Activated CD4-positive, alpha-beta T cell treated with anti-CD3 and anti-CD28 coated beads, Interleukin-2, amount 50 U/mL, for 48 hours (primary cell): Measurements from ENCODE around the gene FGFR2.

Source experiments
- DNase-seq, 2 experiments: peaks; one replicate each; pipeline ENCODE4 v3.0.0-alpha.2; 2020

FGFR2 gene

GRCh38 chr10:121442086-121442935, 155.9 kb downstream of the FGFR2 start:
- DNase-seq = no peak

- DNase-seq = no peak
These were observed 157.8 kb downstream of the FGFR2 start for GRCh38 chr10:121440461-121440860.

GRCh38 chr10:121438333-121438732, 159.9 kb downstream of the FGFR2 start:
- no peak for DNase-seq

GRCh38 chr10:121437596-121437995, 160.6 kb downstream of the FGFR2 start:
- DNase-seq = no peak

DNA sequence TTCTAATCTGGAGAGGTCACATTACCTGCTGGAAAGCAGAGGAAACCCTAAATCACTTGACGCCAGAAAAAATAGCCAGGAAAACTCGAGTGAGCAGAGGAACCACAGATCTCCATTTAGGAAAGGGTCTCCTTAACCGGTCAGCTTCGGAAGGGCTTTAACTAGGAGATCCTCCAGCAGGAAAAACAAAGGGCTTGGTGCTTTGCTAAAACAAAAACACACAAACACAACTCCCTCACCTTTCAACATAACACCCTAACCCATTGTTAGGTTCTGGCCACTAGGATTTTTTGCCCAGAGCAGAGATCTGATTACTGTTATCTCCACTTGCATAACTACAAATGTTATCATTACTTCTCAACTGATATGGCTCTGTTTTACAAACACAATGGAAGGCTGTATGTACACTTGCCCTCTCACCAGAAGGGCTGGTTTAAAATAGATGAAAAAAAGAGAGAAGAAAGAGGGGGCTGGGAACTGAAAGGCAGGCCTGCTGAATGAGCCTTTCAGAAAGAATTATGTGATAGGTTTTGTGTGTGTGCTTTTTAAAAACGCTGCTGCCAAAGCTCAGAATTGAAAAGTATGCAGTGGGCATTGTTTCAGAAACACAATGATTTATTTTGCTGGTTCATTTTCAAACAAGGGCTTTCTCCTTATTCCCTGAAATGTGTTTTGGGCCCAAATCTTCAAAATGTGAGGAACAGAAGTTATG, 161.5 kb downstream of the FGFR2 start:
- no peak for DNase-seq

- no peak for DNase-seq
These were observed 162.0 kb downstream of the FGFR2 start for GRCh38 chr10:121436281-121436629.

GRCh38 chr10:121435099-121435875, 163.0 kb downstream of the FGFR2 start:
- no peak for DNase-seq

- no peak for DNase-seq
These were observed 164.3 kb downstream of the FGFR2 start for GRCh38 chr10:121433965-121434364.

GRCh38 chr10:121428867-121429266, 169.4 kb downstream of the FGFR2 start:
- no peak for DNase-seq
